GM21360 (cell line): Measurements from ENCODE around the gene MAN2A2.
"Not testable (repeated sequence)": the region's sequence is repeated elsewhere in the genome, so short reads cannot be mapped to it uniquely, and the experiment has no call there.

ENCODE experiments used
- ATAC-seq: cut with Tn5 transposase; IDR thresholded peaks from one replicate; pipeline ENCODE4 v1.9.1; 2021; ENCODE audit warnings: mild to moderate bottlenecking, moderate library complexity; ENCODE audit not compliant: unreplicated experiment

Gene MAN2A2

GRCh38 chr15:90915808-90916440 lies 12.8 kb downstream of the MAN2A2 start:
- no peak for ATAC-seq

- ATAC-seq: no peak
Observed at GRCh38 chr15:90916461-90916860, 13.4 kb downstream of the MAN2A2 start.

GRCh38 chr15:90917569-90917968 lies 14.5 kb downstream of the MAN2A2 start:
- ATAC-seq: no peak

DNA sequence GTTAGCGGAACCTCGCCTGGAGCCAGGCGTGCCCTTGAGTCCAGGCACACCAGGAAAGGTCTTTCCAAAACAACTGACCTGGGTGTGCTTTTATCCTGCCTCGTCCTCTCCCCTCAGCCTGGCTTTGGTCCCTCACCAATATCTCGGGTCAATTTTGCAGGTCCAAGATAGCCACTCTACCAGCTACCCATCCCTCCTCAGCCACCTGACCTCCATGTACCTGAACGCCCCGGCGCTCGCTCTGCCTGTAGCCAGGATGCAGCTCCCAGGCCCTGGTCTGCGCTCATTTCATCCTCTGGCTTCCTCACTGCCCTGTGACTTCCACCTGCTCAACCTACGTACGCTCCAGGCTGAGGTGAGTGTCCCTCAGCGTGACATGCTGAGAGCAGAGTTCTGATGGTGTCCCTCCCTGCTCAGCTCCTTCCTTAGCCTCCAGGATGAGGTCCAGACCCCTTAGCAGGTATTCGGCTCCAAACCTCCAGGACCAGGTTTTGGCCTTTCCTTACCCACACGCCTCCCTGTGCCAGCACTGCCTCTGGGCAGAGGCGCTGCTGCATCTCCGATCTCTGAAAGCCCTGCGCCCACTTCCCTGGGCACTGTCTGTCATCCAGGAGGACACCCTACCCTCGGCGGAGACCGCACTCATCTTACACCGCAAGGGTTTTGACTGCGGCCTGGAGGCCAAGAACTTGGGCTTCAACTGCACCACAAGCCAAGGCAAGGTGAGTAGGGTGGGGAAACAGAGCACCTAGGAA lies 15.1 kb downstream of the MAN2A2 start:
- ATAC-seq: no peak

GRCh38 chr15:90918835-90919234 lies 15.7 kb downstream of the MAN2A2 start:
- ATAC-seq: no peak

DNA sequence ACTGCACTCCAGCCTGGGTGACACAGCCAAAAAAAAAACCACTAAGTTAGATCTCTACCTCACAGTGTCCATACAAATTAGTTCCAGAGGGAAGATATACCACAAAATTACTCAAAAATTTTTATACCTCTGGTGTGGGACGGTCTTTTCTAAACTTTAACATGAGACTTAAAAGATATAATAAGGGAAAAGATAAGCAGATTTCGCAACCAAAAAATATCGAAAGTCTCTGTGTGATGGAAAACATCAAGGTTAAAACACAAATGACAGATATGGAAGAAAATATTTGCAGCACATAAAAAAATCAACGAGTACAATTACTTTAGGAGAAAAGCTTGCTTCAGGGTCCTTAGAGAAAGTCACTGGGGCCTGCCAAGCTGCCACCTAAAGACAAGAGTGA lies 18.8 kb downstream of the MAN2A2 start:
- no peak for ATAC-seq

- ATAC-seq: peak; percentile 77
Observed at GRCh38 chr15:90922712-90923322, 19.7 kb downstream of the MAN2A2 start.

- ATAC-seq: peak; percentile 70
Observed at GRCh38 chr15:90924375-90924774, 21.3 kb downstream of the MAN2A2 start.

DNA sequence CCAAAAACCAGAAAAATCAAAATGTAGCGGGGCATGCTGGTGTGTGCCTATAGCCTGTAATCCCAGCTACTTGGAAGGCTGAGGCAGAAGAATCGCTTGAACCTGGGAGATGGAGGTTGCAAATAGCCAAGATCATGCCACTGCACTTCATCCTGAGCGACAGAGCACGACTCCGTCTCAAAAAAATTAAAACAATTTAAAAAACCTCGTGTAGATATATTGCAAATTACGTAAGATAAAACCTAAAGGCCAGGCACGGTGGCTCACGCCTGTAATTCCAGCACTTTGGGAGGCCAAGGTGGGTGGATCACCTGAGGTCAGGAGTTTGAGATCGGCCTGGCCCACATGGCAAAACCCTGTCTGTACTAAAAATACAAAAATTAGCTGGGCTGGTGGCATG lies 23.7 kb downstream of the MAN2A2 start:
- not testable (repeated sequence) for ATAC-seq

DNA sequence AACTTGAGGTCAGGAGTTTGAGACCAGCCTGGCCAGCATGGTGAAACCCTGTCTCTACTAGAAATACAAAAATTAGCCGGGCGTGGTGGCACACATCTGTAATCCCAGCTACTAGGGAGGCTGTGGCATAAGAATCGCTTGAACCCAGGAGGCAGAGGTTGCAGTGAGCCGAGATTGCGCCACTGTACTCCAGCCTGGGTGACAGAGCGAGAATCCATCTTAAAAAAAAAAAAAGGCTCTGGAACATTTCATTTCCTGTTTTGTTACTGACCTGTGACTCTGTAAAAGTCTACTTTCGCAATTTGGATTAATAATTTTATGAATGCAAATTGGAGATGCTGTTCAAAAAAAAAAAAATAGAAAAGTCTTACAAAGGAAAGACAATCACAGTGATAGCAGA lies 25.0 kb downstream of the MAN2A2 start:
- ATAC-seq: not testable (repeated sequence)

DNA sequence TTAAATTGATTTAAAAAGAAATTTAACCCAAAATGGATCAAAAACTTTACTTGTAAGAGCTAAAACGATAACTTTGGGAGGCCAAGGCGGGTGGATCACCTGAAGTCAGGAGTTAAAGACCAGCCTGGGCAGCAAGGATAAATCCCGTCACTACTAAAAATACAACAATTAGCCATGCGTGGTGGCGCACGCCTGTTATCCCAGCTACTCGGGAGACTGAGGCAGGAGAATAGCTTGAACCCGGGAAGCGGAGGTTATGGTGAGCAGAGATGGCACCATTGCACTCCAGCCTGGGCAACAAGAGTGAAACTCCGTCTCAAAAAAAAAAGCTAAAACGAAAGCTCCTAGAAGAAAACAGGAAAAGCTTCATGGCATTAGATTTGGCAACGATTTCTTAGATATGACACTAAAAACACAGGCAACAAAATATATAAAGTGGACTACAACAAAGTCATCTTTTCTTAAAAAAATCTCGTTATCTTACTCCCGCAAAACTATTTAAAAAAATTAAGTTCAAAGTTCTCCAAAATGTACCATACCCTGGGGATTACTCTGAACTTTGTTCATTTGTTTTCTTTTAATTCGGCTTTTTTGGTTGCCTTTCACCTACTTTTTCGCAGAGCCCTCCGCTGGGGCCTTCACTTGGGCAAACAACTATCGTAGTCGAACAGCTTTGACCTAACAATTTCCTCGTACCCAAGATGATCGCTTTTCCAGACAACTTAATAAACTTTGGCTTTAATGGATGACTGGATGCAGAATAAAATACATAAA lies 26.3 kb downstream of the MAN2A2 start:
- no peak for ATAC-seq

DNA sequence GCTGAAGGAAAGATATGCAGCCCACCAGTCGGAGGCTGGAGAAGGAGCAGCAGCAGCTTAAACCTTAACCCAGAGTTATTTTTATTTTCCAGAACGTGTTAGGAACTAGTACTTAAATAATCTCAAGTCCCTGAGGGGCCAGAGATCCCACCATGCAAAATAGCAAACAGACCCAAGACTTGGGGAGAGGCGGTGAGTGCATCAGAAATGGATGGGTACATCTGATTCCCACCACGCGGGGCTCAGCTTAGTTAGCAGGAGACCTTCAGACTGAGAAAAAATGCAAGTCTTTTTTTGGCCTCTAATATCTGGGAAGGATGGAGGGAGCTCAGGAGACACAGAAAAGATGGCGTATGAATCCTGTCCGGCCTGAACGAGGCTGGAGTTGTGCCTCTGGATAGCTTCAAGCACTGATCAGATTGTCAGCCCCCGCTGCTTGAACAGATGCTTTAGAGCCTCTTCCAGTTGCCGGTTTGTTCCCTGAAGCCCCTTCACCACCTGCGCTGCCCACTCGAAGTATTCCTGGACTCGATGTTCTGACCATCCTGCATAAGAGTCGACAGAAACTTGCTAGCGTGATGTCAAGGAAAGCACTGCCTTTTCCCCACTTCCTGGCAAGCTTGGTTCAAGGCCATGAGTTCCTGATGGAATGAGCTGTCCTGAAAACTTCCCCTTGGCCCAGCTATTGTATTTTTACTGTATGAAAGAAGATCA lies 27.9 kb downstream of the MAN2A2 start:
- no peak for ATAC-seq

GRCh38 chr15:90931575-90931827 lies 28.4 kb downstream of the MAN2A2 start:
- ATAC-seq: no peak

DNA sequence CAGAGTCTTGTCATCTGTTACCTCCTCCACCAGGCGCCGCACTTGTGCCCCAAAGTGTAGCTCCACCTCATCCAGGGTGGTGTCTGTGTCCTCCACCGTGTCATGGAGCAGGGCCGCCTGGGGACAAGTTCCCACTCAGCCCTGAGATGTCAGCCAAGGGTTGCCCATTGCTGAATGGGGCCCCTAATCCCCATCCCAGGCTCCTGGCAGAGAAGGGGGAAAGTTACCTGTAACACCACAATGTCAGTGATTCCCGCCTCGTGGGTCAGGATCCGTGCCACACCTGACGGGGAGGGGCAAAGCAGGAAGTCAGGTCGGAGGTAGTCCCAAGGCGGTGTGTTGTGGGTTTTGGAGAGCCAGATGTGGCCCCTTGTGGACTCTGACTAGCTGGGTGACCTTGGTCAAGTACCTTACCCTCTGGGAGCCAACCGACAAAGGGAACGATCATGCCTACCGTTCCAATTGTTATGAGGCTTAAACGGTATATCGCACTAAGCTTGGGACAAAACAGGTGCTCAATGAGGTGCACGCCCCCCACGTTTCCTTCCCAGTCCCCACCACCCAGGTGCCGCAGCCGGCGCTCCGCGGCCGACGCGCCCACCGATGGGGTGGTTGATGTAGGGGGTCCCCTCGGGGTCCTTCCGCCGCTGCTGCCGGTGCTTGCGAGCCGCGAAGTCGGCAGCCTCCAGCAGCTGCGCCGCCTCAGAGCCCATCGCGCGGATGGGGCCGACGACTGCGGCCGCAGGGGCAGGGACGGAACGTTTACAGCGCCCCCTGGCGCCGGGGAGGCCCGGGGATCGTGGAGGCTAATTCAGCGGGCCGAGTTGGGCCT lies 28.9 kb downstream of the MAN2A2 start, which contains the start of gene HDDC3:
HDDC3 (minus strand) TSS at position 722 of the 832 bp plus-strand sequence; CDS start at position 713, 9 bp downstream.
- ATAC-seq: peak; percentile 40

- no peak for ATAC-seq
Observed at GRCh38 chr15:90932660-90932991, 29.5 kb downstream of the MAN2A2 start.

DNA sequence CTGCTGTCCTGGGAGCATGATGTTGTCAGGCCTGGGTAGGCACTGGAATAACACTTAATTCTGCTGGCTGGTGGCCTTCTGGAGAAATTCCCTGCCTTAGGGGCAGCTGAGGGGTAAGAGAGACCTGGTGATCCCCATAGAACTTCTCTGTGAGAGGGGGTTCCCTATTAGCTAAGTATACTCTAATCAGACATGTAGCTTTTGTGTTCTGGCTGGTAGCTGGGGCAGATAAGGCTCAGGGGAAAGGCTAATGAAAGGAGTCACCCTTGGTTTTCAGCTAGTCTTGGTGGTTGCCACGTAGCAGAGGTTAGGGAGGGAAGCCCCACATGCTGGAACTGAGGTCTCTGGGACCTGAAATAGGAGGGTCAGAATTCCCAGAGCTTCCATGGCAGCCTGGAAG lies 30.2 kb downstream of the MAN2A2 start:
- no peak for ATAC-seq

DNA sequence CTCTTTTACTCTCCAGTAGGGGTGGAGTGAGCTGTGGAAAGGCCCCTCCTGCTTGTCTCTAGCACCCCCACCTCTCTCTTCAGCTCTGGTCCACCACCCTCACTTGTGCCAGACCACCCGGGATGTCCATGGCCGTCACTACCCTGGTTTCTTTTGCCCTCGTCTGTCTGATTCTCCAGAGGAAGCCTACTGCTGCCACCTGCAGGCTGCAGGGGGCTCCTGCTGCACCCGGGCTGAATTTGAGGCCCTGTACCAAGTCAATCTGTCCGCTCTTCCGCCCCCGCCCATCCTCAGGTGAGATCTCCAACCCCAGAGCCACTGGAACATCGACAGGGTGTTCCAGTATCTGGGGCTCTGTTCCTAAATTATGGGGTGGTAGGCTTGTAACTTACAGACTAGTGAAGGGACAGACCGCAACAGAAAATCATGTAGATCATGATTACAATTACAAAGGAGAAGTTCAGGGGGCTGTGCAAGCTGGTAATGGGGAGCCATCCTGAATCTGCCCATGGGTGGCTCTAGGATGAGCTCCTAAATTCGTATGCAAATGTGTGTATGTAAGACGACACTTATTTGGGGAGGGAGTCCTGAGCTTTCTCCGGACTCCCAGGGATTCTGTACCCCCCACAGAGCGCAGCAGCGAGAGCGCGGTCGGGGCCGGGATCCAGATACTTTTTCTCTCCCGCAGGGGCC lies 31.3 kb downstream of the MAN2A2 start:
- ATAC-seq: peak; percentile 35

- ATAC-seq: peak; percentile 56
Observed at GRCh38 chr15:90934949-90935751, 32.0 kb downstream of the MAN2A2 start, which contains the start of gene UNC45A. UNC45A (plus strand) TSS chr15:90935285; CDS start chr15:90935325, 40 bp downstream.

DNA sequence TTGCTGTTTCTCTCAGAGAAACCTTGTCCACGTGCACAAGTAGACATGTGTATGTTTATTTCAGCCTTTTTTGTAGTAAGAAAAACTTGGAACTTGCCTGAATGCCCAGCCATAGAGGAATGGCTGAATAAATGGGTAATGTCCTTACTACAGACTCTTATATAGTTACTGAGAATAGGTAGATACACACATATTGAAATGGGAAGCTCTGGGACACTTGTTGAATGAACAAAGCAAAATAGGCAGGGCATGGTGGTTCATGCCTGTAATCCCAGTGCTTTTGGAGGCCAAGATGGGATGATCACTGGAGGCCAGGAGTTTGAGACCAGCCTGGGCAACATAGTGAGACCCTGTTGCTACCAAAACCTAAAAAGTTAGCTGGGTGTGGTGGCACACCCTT lies 33.7 kb downstream of the MAN2A2 start:
- no peak for ATAC-seq
